ENCODE data around the gene CCDC142. TPM values are rescaled to one million over a fixed set of nuclear protein-coding genes. Genes with fewer than 3 reads are reported as not detected.

Gene CCDC142
- total and polyA plus RNA-seq, 9 of the 15 experiments (the other 6 are each of a cell fraction or from before 2014, with no cell fraction given) = 0.55 to 11.7 (median 7.2) TPM

DNA sequence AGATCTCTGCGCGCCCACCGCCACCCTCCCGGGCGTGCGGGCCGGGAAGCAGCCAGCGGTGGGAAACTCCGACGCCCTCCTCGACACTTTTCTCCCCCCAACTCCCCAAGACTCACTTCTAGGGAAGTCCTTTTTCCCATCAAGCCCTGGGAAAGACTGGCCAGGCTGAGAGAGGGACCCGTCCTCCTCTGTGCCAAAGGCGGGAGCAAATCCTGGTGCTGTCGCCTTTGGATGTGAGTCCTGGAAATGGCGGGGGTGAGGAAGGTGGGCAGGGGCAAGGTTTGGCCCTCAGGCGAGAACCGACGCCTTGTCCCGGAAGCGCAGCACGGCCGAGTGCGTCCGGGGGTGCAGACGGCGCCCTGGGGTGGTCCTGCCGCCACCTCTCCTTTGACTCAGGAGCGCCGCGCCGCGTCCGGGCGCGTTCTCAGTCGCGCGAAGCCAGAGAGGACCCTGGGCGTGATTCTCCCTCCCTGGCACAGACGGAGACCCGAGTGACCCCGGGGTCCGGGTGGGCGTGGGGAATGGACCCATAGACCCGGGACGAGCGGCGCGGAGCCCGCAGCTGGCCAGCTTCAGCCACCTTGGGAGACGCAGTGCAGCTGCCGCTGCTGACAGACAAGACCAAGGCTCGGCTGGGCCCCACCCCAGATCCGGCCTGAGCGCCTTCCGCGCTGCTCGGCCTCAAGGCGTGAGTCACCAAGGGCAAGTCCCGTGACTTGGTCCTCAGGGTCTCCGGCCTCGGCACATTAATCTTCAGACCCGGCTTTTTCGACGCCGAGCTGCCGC, 20.1 kb upstream of the CCDC142 start (continued):
- peak; percentile 21; the same call in 1 of the 2 replicates for TF ChIP-seq CREB1 (IDR thresholded peaks at IDR 0.05)
- 0 out of 2 replicates have a peak, but pooled peaks have one; percentile 36 for TF ChIP-seq CREB1 (CRISPR knock-in tag; IDR thresholded peaks at IDR 0.05)
- TF ChIP-seq SIN3B (IDR thresholded peaks at IDR 0.05; ENCODE audit: low read depth) = no peak
- no peak for TF ChIP-seq EWSR1 (IDR thresholded peaks at IDR 0.05; ENCODE audit: borderline replicate concordance, low read depth, partially characterized antibody)
- TF ChIP-seq JUNB (CRISPR knock-in tag; conservative IDR thresholded peaks at IDR 0.05) = peak; percentile 66; the same call in 1 of the 2 replicates
- TF ChIP-seq BRD4 (IDR thresholded peaks at IDR 0.05) = no peak
- TF ChIP-seq EZH2 (IDR thresholded peaks at IDR 0.05; ENCODE audit: borderline replicate concordance, low read depth, low read length) = no peak
- TF ChIP-seq, protein P1, sequence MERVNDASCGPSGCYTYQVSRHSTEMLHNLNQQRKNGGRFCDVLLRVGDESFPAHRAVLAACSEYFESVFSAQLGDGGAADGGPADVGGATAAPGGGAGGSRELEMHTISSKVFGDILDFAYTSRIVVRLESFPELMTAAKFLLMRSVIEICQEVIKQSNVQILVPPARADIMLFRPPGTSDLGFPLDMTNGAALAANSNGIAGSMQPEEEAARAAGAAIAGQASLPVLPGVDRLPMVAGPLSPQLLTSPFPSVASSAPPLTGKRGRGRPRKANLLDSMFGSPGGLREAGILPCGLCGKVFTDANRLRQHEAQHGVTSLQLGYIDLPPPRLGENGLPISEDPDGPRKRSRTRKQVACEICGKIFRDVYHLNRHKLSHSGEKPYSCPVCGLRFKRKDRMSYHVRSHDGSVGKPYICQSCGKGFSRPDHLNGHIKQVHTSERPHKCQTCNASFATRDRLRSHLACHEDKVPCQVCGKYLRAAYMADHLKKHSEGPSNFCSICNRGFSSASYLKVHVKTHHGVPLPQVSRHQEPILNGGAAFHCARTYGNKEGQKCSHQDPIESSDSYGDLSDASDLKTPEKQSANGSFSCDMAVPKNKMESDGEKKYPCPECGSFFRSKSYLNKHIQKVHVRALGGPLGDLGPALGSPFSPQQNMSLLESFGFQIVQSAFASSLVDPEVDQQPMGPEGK (CRISPR knock-in tag; IDR thresholded peaks at IDR 0.05; ENCODE audit: borderline replicate concordance) = no peak
- TF ChIP-seq ZNF239 (CRISPR knock-in tag; IDR thresholded peaks at IDR 0.05) = no peak
- TF ChIP-seq TARDBP (IDR thresholded peaks at IDR 0.05) = no peak
- TF ChIP-seq, protein P2, sequence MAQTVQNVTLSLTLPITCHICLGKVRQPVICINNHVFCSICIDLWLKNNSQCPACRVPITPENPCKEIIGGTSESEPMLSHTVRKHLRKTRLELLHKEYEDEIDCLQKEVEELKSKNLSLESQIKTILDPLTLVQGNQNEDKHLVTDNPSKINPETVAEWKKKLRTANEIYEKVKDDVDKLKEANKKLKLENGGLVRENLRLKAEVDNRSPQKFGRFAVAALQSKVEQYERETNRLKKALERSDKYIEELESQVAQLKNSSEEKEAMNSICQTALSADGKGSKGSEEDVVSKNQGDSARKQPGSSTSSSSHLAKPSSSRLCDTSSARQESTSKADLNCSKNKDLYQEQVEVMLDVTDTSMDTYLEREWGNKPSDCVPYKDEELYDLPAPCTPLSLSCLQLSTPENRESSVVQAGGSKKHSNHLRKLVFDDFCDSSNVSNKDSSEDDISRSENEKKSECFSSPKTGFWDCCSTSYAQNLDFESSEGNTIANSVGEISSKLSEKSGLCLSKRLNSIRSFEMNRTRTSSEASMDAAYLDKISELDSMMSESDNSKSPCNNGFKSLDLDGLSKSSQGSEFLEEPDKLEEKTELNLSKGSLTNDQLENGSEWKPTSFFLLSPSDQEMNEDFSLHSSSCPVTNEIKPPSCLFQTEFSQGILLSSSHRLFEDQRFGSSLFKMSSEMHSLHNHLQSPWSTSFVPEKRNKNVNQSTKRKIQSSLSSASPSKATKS (CRISPR knock-in tag; IDR thresholded peaks at IDR 0.05) = 0 out of 2 replicates have a peak, but pooled peaks have one; percentile 7
- TF ChIP-seq PHB (CRISPR knock-in tag; IDR thresholded peaks at IDR 0.05) = peak; percentile 64; the same call in 1 of the 2 replicates
- TF ChIP-seq, protein P3, sequence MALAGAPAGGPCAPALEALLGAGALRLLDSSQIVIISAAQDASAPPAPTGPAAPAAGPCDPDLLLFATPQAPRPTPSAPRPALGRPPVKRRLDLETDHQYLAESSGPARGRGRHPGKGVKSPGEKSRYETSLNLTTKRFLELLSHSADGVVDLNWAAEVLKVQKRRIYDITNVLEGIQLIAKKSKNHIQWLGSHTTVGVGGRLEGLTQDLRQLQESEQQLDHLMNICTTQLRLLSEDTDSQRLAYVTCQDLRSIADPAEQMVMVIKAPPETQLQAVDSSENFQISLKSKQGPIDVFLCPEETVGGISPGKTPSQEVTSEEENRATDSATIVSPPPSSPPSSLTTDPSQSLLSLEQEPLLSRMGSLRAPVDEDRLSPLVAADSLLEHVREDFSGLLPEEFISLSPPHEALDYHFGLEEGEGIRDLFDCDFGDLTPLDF (CRISPR knock-in tag; IDR thresholded peaks at IDR 0.05) = peak; percentile 59; the same call in 1 of the 2 replicates
- no peak for TF ChIP-seq POLR3G (IDR thresholded peaks at IDR 0.05; ENCODE audit: extremely low read depth, insufficient read length, insufficient replicate concordance)
- peak; percentile 67 for TF ChIP-seq BCOR (IDR thresholded peaks at IDR 0.05)
- TF ChIP-seq SPI1 (IDR thresholded peaks at IDR 0.05; ENCODE audit: borderline replicate concordance, low read depth, low read length) = no peak
- TF ChIP-seq NELFE (IDR thresholded peaks at IDR 0.05; ENCODE audit: insufficient read depth, insufficient read length) = no peak
- TF ChIP-seq, protein P4, sequence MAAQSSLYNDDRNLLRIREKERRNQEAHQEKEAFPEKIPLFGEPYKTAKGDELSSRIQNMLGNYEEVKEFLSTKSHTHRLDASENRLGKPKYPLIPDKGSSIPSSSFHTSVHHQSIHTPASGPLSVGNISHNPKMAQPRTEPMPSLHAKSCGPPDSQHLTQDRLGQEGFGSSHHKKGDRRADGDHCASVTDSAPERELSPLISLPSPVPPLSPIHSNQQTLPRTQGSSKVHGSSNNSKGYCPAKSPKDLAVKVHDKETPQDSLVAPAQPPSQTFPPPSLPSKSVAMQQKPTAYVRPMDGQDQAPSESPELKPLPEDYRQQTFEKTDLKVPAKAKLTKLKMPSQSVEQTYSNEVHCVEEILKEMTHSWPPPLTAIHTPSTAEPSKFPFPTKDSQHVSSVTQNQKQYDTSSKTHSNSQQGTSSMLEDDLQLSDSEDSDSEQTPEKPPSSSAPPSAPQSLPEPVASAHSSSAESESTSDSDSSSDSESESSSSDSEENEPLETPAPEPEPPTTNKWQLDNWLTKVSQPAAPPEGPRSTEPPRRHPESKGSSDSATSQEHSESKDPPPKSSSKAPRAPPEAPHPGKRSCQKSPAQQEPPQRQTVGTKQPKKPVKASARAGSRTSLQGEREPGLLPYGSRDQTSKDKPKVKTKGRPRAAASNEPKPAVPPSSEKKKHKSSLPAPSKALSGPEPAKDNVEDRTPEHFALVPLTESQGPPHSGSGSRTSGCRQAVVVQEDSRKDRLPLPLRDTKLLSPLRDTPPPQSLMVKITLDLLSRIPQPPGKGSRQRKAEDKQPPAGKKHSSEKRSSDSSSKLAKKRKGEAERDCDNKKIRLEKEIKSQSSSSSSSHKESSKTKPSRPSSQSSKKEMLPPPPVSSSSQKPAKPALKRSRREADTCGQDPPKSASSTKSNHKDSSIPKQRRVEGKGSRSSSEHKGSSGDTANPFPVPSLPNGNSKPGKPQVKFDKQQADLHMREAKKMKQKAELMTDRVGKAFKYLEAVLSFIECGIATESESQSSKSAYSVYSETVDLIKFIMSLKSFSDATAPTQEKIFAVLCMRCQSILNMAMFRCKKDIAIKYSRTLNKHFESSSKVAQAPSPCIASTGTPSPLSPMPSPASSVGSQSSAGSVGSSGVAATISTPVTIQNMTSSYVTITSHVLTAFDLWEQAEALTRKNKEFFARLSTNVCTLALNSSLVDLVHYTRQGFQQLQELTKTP (IDR thresholded peaks at IDR 0.05; ENCODE audit: low read depth in 1 of 2, partially characterized antibody in 2 of 2) = no peak
- no peak for TF ChIP-seq GATAD2B (IDR thresholded peaks at IDR 0.05; ENCODE audit: borderline replicate concordance)
- no peak for TF ChIP-seq ZNF316 (IDR thresholded peaks at IDR 0.05)

Measured in K562 (cell line).